HEK293 (cell line): ENCODE results near the gene NSFL1C.

Experiments used
- GFI1B ChIP-seq: fragments of 450-650 bp; formaldehyde crosslinking; IDR thresholded peaks from 2 replicates; pipeline ENCODE4 v1.5.1; 2016; ENCODE audit warnings: missing biosample characterization, missing genetic modification characterization
- GLIS1 ChIP-seq: fragments of 450-650 bp; formaldehyde crosslinking; IDR thresholded peaks from 2 replicates; pipeline ENCODE4 v1.5.1; 2016; ENCODE audit warnings: missing biosample characterization, missing genetic modification characterization
- KLF1 ChIP-seq: fragments of 450-650 bp; formaldehyde crosslinking; IDR thresholded peaks from 2 replicates; pipeline ENCODE4 v1.5.1; 2016; ENCODE audit warnings: missing biosample characterization, missing genetic modification characterization
- SCRT1 ChIP-seq: fragments of 450-650 bp; formaldehyde crosslinking; IDR thresholded peaks from 2 replicates; pipeline ENCODE4 v1.5.1; 2016; ENCODE audit warnings: missing biosample characterization, missing genetic modification characterization, borderline replicate concordance
- SP2 ChIP-seq: fragments of 450-650 bp; formaldehyde crosslinking; IDR thresholded peaks from 2 replicates; pipeline ENCODE4 v1.5.1; 2016; ENCODE audit warnings: missing biosample characterization, missing genetic modification characterization
- ZFP3 ChIP-seq: fragments of 450-650 bp; formaldehyde crosslinking; IDR thresholded peaks from 2 replicates; pipeline ENCODE4 v1.5.1; 2016; ENCODE audit warnings: low read depth, missing biosample characterization, missing genetic modification characterization
- ZNF112 ChIP-seq: fragments of 450-650 bp; formaldehyde crosslinking; IDR thresholded peaks from 2 replicates; pipeline ENCODE4 v1.5.0; 2017; ENCODE audit warnings: missing biosample characterization, missing genetic modification characterization
- ZNF175 ChIP-seq: fragments of 450-650 bp; formaldehyde crosslinking; IDR thresholded peaks from 2 replicates; pipeline ENCODE4 v1.5.1; 2016; ENCODE audit warnings: missing biosample characterization, missing genetic modification characterization
- ZNF274 ChIP-seq, 2 experiments: fragments of 200-500 bp in 1 of 2; fragments of 450-650 bp in 1 of 2; sonication (Bioruptor generic) in 1 of 2; formaldehyde crosslinking in 1 of 2; IDR thresholded peaks; 2 replicates each; pipeline versions ENCODE4 v1.5.1 to v1.6.1; 2014 to 2016; ENCODE audit warnings: borderline replicate concordance in 1 of 2, inconsistent platforms in 1 of 2, low read length in 1 of 2, missing biosample characterization in 1 of 2, missing genetic modification characterization in 1 of 2
- ZNF37A ChIP-seq: fragments of 450-650 bp; IDR thresholded peaks from 2 replicates; pipeline ENCODE4 v1.5.1; 2018; ENCODE audit warnings: missing biosample characterization, missing genetic modification characterization
- ZNF404 ChIP-seq: fragments of 450-650 bp; formaldehyde crosslinking; IDR thresholded peaks from 2 replicates; pipeline ENCODE4 v1.5.1; 2017; ENCODE audit warnings: missing biosample characterization, missing genetic modification characterization
- ZNF473 ChIP-seq: fragments of 450-650 bp; formaldehyde crosslinking; IDR thresholded peaks from 2 replicates; pipeline ENCODE4 v1.5.1; 2017; ENCODE audit warnings: missing biosample characterization, missing genetic modification characterization
- ZNF529 ChIP-seq: fragments of 450-650 bp; formaldehyde crosslinking; IDR thresholded peaks from 2 replicates; pipeline ENCODE4 v1.5.1; 2017; ENCODE audit warnings: missing genetic modification characterization, missing biosample characterization; ENCODE audit not compliant: insufficient replicate concordance
- ZNF558 ChIP-seq: fragments of 450-650 bp; formaldehyde crosslinking; IDR thresholded peaks from 2 replicates; pipeline ENCODE4 v1.5.1; 2016; ENCODE audit warnings: missing biosample characterization, missing genetic modification characterization
- ZNF561 ChIP-seq: fragments of 450-650 bp; IDR thresholded peaks from 2 replicates; pipeline ENCODE4 v1.5.1; 2018; ENCODE audit warnings: missing biosample characterization, missing genetic modification characterization, borderline replicate concordance
- ZNF623 ChIP-seq: fragments of 450-650 bp; formaldehyde crosslinking; IDR thresholded peaks from 2 replicates; pipeline ENCODE4 v1.5.1; 2016; ENCODE audit warnings: missing biosample characterization, missing genetic modification characterization
- ZNF658 ChIP-seq: fragments of 450-650 bp; formaldehyde crosslinking; IDR thresholded peaks from 2 replicates; pipeline ENCODE4; 2016; ENCODE audit warnings: missing biosample characterization, missing genetic modification characterization
- ZNF768 ChIP-seq: fragments of 450-650 bp; formaldehyde crosslinking; IDR thresholded peaks from 2 replicates; pipeline ENCODE4 v1.5.1; 2018; ENCODE audit warnings: missing biosample characterization, mild to moderate bottlenecking, missing genetic modification characterization
- TF ChIP-seq, protein P1 (sequence below): fragments of 450-650 bp; formaldehyde crosslinking; IDR thresholded peaks from 2 replicates; pipeline ENCODE4 v1.5.1; 2016; ENCODE audit warnings: missing biosample characterization, missing genetic modification characterization
- TF ChIP-seq, protein P2 (sequence below): fragments of 450-650 bp; formaldehyde crosslinking; IDR thresholded peaks from 2 replicates; pipeline ENCODE4 v1.5.1; 2016; ENCODE audit warnings: missing biosample characterization, missing genetic modification characterization, borderline replicate concordance
- TF ChIP-seq, protein P3 (sequence below): fragments of 450-650 bp; formaldehyde crosslinking; conservative IDR thresholded peaks from 2 replicates; pipeline ENCODE4 v1.5.1; 2016; ENCODE audit warnings: low read depth, missing biosample characterization, missing genetic modification characterization
- TF ChIP-seq, protein P4 (sequence below): fragments of 450-650 bp; formaldehyde crosslinking; IDR thresholded peaks from 2 replicates; pipeline ENCODE4 v1.5.1; 2017; ENCODE audit warnings: missing biosample characterization, missing genetic modification characterization
- TF ChIP-seq, protein P5 (sequence below): fragments of 450-650 bp; formaldehyde crosslinking; IDR thresholded peaks from 2 replicates; pipeline ENCODE4 v1.5.1; 2016; ENCODE audit warnings: missing biosample characterization, missing genetic modification characterization, low read depth

The NSFL1C gene

DNA sequence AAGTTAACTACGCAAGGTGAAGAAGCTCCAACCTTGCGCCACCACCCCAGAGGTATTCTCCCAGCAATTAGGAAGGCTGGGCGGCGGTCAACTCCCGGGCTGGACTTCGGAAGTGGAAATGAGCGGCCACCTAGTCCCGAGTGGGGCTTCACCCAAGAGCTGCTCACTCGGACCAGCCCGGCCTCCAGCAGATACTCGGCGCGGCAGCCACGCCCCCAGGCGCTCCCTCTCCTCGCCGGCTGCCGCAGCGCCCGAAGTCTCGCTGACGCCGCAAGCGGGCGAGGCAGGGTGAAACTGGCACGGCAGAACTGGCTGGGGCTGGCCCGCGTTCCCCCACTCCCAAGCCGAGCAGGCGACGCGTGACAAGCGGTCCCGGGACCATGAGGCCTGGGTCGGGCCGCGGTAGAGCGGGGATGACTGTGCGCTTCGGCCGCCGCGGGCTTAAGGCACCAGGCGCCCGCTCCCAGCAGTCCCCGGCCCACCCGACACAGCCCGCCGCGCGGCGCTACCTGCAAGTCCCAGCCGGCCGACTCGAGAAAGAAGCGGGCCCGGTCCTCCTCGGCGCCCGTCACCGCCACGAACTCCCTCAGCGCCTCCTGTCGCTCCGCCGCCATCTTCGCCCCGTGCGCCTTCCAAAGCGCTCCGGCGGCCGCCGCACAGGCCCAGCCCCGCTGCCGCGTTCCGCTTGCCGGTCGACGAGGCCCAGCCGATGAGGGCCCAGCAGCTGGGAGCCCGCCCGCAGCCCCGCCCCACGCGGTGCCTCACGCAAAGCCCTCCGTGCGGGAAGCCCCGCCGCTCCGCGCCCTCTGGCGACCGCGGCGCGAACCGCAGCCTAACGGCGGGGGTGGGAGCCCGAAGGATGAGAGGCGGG, at the start of gene NSFL1C (continued):
- TF ChIP-seq, protein P1, sequence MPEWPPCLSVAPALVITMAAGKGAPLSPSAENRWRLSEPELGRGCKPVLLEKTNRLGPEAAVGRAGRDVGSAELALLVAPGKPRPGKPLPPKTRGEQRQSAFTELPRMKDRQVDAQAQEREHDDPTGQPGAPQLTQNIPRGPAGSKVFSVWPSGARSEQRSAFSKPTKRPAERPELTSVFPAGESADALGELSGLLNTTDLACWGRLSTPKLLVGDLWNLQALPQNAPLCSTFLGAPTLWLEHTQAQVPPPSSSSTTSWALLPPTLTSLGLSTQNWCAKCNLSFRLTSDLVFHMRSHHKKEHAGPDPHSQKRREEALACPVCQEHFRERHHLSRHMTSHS (tag by site-specific recombination): no peak
- TF ChIP-seq, protein P2, sequence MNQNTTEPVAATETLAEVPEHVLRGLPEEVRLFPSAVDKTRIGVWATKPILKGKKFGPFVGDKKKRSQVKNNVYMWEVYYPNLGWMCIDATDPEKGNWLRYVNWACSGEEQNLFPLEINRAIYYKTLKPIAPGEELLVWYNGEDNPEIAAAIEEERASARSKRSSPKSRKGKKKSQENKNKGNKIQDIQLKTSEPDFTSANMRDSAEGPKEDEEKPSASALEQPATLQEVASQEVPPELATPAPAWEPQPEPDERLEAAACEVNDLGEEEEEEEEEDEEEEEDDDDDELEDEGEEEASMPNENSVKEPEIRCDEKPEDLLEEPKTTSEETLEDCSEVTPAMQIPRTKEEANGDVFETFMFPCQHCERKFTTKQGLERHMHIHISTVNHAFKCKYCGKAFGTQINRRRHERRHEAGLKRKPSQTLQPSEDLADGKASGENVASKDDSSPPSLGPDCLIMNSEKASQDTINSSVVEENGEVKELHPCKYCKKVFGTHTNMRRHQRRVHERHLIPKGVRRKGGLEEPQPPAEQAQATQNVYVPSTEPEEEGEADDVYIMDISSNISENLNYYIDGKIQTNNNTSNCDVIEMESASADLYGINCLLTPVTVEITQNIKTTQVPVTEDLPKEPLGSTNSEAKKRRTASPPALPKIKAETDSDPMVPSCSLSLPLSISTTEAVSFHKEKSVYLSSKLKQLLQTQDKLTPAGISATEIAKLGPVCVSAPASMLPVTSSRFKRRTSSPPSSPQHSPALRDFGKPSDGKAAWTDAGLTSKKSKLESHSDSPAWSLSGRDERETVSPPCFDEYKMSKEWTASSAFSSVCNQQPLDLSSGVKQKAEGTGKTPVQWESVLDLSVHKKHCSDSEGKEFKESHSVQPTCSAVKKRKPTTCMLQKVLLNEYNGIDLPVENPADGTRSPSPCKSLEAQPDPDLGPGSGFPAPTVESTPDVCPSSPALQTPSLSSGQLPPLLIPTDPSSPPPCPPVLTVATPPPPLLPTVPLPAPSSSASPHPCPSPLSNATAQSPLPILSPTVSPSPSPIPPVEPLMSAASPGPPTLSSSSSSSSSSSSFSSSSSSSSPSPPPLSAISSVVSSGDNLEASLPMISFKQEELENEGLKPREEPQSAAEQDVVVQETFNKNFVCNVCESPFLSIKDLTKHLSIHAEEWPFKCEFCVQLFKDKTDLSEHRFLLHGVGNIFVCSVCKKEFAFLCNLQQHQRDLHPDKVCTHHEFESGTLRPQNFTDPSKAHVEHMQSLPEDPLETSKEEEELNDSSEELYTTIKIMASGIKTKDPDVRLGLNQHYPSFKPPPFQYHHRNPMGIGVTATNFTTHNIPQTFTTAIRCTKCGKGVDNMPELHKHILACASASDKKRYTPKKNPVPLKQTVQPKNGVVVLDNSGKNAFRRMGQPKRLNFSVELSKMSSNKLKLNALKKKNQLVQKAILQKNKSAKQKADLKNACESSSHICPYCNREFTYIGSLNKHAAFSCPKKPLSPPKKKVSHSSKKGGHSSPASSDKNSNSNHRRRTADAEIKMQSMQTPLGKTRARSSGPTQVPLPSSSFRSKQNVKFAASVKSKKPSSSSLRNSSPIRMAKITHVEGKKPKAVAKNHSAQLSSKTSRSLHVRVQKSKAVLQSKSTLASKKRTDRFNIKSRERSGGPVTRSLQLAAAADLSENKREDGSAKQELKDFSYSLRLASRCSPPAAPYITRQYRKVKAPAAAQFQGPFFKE (tag by site-specific recombination): no peak
- TF ChIP-seq ZNF473 (tag by site-specific recombination) (no peak), ZNF175 (tag by site-specific recombination) (no peak), SCRT1 (tag by site-specific recombination) (no peak), ZNF112 (no peak), ZNF658 (tag by site-specific recombination) (no peak), ZNF558 (no peak), ZNF529 (no peak), ZNF404 (tag by site-specific recombination) (no peak), ZNF561 (tag by site-specific recombination) (peak; percentile 97), ZNF768 (no peak), SP2 (tag by site-specific recombination) (peak; percentile 44), ZNF274 (IDR thresholded peaks at IDR 0.05; ENCODE audit: low read length) (no peak), ZNF274 (tag by site-specific recombination; IDR thresholded peaks at IDR 0.05; ENCODE audit: borderline replicate concordance) (no peak), GLIS1 (tag by site-specific recombination) (no peak; the same call in 1 of the 2 replicates), GFI1B (tag by site-specific recombination) (no peak), KLF1 (no peak; the same call in 1 of the 2 replicates), ZNF623 (no peak), ZFP3 (tag by site-specific recombination) (no peak), ZNF37A (tag by site-specific recombination) (peak; percentile 69)
- TF ChIP-seq, protein P3, sequence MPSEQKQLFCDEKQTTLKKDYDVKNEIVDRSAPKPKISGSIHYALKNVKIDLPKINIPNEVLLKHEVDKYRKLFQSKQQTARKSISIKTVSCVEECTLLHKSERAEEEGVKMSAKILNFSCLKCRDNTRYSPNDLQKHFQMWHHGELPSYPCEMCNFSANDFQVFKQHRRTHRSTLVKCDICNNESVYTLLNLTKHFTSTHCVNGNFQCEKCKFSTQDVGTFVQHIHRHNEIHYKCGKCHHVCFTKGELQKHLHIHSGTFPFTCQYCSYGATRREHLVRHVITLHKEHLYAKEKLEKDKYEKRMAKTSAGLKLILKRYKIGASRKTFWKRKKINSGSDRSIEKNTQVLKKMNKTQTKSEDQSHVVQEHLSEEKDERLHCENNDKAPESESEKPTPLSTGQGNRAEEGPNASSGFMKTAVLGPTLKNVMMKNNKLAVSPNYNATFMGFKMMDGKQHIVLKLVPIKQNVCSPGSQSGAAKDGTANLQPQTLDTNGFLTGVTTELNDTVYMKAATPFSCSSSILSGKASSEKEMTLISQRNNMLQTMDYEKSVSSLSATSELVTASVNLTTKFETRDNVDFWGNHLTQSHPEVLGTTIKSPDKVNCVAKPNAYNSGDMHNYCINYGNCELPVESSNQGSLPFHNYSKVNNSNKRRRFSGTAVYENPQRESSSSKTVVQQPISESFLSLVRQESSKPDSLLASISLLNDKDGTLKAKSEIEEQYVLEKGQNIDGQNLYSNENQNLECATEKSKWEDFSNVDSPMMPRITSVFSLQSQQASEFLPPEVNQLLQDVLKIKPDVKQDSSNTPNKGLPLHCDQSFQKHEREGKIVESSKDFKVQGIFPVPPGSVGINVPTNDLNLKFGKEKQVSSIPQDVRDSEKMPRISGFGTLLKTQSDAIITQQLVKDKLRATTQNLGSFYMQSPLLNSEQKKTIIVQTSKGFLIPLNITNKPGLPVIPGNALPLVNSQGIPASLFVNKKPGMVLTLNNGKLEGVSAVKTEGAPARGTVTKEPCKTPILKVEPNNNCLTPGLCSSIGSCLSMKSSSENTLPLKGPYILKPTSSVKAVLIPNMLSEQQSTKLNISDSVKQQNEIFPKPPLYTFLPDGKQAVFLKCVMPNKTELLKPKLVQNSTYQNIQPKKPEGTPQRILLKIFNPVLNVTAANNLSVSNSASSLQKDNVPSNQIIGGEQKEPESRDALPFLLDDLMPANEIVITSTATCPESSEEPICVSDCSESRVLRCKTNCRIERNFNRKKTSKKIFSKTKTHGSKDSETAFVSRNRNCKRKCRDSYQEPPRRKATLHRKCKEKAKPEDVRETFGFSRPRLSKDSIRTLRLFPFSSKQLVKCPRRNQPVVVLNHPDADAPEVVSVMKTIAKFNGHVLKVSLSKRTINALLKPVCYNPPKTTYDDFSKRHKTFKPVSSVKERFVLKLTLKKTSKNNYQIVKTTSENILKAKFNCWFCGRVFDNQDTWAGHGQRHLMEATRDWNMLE (tag by site-specific recombination): no peak
- TF ChIP-seq, protein P4, sequence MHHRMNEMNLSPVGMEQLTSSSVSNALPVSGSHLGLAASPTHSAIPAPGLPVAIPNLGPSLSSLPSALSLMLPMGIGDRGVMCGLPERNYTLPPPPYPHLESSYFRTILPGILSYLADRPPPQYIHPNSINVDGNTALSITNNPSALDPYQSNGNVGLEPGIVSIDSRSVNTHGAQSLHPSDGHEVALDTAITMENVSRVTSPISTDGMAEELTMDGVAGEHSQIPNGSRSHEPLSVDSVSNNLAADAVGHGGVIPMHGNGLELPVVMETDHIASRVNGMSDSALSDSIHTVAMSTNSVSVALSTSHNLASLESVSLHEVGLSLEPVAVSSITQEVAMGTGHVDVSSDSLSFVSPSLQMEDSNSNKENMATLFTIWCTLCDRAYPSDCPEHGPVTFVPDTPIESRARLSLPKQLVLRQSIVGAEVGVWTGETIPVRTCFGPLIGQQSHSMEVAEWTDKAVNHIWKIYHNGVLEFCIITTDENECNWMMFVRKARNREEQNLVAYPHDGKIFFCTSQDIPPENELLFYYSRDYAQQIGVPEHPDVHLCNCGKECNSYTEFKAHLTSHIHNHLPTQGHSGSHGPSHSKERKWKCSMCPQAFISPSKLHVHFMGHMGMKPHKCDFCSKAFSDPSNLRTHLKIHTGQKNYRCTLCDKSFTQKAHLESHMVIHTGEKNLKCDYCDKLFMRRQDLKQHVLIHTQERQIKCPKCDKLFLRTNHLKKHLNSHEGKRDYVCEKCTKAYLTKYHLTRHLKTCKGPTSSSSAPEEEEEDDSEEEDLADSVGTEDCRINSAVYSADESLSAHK: no peak
- TF ChIP-seq, protein P5, sequence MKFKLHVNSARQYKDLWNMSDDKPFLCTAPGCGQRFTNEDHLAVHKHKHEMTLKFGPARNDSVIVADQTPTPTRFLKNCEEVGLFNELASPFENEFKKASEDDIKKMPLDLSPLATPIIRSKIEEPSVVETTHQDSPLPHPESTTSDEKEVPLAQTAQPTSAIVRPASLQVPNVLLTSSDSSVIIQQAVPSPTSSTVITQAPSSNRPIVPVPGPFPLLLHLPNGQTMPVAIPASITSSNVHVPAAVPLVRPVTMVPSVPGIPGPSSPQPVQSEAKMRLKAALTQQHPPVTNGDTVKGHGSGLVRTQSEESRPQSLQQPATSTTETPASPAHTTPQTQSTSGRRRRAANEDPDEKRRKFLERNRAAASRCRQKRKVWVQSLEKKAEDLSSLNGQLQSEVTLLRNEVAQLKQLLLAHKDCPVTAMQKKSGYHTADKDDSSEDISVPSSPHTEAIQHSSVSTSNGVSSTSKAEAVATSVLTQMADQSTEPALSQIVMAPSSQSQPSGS: no peak
